DMS153 treated with DMSO at 0.1 percent for 48 hours (cell line): Measurements from ENCODE around the gene RCN1.
A peak's percentile ranks its signal among the peaks of the same experiment; 100 is the strongest.
"Not testable (repeated sequence)": the region's sequence is repeated elsewhere in the genome, so short reads cannot be mapped to it uniquely, and the experiment has no call there.

Experiments used
- DNase-seq: peaks from one replicate; lab custom pipeline; 2025; ENCODE audit not compliant: unreplicated experiment; lab: John Stamatoyannopoulos, UW

RCN1 gene

DNA sequence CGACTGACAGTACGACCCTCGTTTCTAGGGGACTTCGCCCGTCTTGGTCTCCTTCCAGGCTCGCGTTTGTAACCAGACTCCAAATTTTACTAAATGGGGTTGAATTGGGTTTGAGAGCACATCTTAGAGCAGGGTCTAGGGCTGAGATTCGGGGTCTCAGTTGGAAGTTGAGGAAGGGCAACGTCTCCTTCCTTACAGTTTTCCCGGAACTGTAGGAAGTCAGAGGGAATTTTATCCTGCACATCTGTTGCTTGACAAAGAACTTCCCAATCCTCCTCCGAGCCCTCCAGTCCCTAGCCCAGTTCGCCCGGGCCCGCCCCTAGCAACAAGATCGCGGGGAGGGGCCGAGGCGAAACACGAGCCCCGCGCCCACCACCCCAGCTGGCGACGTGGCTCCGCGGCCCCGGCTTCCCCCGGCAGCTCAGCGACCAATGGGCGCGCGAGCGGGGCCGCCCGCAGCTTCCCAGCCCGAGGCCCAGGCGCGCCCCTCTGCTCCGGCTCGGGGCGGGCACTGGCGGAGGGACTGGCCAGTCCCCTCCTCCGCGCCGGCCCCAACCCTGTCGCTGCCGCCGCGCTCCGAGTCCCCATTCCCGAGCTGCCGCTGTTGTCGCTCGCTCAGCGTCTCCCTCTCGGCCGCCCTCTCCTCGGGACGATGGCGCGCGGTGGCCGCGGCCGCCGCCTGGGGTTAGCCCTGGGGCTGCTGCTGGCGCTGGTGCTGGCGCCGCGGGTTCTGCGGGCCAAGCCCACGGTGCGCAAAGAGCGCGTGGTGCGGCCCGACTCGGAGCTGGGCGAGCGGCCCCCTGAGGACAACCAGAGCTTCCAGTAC, at the start of gene RCN1:
TSS of gene RCN1 (plus strand) at position 530 of the 826 bp plus-strand sequence. CDS start at position 653, 123 bp downstream.
- peak; percentile 13 for DNase-seq

DNA sequence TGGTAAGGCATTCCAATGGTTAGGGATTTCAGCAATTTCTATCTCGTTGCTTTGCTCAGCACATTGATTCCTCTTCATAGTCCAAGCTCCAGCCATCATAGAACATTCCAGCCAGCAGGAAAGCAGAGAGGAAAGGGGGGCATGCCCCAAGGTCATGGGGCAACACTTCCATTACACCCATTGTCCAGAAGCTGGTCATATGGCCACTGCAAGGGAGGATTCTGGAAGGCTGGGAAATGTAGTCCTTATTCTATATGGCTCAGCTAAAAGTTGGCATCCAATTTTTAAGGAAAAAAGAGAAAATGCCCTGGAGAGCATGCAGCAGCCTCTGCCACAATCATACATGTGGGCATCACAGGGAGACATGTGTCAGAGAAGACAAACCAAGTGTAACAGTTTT, 47.1 kb upstream of the RCN1 start:
- no peak for DNase-seq

DNA sequence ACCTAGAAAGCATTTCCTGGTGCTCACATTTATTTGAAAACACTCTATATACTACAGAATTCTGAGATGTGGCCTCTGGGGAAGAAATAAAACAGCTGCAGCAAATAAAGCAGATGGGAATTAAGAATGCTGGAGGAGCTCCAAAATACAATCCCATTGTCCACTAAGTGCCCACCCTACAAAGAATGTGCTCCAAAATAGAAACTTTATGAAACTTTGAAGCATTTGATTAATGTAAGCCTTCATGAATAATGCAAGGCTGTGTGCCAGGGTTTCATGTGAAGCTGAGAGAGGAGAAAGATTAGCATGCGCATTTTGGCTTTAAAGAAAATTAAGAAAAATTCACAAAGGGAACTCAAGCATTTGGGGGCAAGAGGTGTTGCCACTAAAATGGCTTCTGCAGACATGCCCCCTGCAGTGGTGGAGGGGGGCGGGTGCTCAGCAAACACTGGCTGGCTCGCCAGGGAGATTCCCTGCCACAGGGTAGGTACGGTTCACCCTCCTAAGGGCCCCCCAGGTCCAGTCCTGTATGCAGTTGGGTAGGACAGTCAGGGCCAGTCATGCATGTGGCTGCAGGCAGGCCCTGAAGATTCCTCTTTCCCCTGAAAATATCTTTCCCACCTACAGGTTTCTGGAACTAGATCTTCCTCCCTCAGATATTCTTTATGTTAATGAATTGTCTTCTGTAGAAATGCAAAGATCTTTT, 46.6 kb upstream of the RCN1 start:
- no peak for DNase-seq

DNA sequence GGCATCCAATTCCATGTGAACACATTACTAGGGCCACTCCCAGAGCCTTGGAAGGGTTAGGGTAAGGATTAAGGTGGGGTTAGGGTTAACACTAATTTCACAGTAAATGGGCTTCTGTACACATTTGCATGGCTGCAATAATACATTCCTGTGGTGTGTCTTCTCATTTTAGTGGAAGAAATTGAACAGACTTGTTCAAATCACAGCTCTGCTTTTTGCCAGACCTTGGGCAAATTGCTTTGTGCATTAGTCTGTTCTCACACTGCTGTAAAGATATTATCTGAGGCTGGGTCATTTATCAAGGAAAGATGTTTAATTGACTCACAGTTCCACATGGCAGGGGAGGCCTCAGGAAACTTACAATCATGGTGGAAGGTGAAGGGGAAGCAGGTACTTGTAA, 45.4 kb upstream of the RCN1 start:
- DNase-seq, result no peak

DNA sequence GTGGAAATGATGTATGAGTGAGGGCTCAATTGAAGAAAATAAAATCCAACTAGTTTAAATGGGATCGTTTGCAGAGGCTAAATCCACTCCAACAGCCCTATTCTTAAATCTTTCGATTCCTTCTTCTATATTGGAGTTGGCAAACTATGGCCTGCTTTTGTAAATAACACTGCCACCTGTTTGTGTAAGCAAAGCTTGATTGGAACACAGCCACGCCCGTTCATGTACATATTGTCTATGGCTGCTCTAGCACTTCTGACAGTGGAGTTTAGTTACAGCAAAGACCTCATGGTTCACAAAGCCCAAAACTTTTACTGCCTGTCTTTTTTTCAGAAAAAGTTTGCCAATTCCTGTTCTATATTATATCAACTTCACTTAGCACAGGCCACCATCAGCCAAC, 40.6 kb upstream of the RCN1 start:
- DNase-seq, result no peak

DNA sequence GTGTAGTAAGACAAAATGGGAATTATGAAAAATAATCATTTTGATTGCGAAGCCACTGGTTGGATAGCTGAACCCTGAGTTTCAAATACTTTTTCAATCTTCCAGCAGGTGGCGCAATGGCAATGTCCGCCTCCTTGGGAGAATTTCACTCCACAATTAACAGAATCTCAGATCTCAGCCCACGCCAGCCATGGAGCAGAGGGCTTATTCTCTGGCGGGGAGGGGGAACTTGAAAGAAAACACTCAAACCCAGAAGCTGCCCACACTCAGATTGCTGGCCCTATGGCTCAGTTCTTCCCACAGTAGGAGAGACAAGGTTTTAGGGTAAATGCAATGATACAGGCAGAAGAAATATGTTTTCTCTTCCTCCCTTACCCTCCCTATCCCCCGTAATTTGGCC, 38.7 kb upstream of the RCN1 start:
- DNase-seq, result peak; percentile 10

DNA sequence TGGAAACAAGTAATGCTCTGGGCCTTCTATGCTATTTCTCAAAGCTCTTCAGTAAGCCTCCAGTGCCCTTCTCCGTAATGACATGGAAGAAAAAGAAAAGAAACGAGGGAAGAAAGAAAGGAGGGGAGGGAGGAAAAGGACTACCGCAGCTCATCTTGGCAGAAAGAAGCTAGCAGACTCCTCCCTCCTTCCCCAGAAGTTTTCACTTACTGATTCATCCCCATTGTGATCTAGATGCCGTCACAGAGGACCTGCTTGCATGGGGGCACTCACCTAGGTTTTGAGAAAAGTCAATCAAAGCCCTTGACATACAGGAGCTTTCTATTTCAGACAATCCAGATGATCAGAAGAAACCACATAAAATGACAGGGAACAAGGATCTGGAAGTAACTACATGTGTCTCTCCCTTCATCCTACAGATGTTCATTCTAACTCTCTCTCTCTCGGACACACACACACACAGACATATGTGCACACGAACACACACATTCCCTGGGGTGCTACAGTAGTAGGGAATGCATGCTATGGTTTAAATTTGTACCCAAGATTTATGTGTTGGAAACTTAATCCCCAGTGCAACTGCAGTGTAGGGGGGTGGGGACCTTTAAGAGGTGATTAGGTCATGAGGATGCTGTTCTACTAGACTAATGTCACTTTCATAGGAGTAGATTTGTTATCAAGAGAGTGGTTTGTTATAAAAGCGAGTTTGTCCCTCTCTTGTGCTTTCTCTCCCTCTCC, 37.6 kb upstream of the RCN1 start:
- no peak for DNase-seq

DNA sequence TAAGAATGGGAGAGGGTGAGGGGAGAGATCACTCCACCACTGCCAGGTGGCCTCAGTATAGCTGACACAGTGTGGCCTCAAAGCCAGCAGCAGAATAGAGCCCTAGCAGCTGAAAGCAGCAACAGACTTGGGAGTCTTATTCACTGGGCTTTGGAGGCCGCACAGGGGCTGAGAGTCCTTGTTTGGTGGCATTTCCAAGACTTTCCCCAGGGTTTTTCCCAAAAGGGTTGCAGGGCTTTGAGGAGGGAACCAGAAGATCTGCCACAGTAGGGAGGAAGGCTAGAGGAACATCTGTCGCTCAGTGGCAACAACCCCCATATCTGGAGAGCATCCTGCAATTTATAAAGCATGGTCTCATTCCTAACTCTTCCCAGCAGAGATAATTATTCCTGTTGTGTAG, 35.0 kb upstream of the RCN1 start:
- no peak for DNase-seq

DNA sequence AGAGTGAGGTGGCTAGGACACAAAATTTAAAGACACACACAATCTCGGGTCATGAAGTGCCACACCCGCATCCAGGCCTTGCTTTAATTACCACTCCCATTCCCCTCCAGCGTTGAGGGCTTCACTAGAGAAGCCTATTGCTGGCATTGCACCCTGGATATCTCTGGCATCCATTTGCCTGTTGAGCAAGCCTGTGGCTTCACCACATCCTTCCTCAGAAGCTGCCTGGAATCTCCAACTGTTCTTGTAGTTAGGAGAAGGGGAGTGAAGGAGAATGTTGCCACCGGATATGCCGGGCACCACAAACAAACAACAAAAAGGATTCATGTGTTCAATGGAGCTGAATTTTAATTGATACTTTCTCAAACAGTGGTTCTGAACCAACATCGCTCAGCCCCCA, 34.4 kb upstream of the RCN1 start:
- DNase-seq, result no peak

DNA sequence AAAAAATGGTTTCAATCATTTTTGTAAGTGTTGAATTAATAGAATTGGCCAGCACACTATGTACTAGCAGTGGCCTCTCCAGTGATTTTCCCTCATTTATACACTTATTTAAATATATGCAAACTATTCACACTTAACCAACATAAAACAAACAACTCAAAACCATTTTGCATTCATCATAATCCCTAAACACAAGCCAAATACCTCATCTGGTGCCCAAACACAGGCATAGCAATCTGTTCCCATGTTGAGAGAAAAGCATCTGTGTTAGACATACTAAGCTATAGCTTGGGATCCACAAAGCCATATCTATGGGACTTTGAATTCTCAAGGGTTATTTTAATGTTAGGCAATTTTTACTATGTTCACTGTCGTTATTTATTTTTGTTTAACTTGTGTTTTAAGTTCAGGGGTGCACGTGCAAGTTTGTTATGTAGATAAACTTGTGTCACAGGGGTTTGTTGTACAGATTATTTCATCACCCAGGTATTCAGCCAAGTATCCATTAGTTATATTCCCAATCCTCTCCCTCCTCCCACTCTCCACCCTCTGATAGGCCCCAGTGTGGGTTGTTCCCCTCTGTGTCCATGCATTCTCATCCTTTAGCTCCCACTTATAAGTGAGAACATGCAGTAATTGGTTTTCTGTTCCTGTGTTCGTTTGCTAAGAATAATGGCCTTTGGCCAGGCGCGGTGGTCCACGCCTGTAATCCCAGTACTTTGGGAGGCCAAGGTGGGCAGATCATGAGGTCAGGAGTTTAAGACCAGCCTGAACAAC, 31.0 kb upstream of the RCN1 start:
- no peak for DNase-seq

DNA sequence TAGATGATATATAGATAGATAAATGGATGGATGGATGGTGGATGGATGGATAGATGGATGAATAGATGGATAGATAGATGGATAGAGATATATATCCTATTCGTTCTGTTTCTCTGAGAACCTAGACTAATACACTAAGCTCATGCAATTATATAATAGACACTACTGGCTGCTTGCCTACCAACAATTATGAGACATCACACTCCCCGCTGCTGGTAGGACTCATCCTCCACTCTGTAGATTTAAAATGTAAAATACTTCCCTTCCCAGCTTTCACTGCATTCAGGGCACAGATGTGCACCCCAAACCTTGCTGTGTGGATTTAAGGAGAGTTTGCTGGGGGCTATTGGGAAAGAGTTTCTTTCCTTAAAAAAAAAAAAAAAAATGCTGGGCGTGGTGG, 28.3 kb upstream of the RCN1 start:
- no peak for DNase-seq

DNA sequence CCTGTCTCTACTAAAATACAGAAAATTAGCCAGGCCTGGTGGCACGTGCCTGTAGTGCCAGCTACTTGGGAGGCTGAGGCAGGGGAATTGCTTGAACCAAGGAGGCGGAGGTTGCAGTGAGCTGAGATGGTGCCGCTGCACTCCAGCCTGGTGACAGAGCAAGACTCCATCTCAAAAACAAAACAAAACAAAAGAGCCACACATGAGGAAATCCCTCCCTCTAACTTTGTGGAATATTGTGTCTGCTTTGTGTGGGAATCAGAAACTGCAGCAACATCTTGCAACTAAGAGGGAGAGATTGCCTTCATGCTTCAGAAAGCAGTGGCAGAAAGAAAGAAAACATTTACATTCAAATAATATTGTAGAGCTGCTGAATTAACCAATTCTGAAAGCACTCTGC, 27.8 kb upstream of the RCN1 start:
- DNase-seq, result not testable (repeated sequence)

DNA sequence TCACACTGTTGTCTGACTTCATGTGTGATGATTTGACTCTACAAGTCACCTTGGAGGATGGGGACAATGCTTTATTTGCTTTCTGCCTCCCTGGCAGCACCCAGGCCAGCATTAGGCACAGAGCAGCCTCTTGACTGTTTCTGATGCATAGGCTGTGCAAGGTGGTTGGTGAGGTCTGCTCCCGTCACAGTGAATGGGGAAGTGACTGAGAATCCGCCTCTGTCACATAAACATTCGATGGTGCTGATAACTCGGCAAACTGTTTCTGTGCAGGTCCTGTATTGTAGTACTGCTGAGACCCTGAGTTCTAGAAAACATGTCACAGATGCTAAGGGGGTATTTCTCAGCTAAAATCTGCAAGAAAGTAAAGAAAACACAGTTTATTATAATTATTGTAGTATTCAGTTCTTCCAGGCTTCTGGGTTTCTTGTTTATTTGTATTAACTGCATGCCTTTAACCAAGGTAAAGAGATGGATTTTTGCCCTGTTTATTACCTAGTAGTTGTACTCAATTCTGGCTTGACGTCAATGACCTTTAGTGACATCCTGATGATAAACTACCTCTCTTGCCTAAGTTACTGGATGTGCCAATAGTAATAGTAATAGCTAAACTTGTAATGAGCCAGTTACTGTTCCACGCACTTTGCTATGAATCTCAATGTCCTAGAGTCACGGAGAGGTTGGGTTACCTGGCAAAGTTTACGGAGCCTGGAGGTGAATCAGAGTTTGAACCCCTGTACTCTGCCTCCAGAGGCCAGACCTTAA, 24.8 kb upstream of the RCN1 start:
- no peak for DNase-seq

DNA sequence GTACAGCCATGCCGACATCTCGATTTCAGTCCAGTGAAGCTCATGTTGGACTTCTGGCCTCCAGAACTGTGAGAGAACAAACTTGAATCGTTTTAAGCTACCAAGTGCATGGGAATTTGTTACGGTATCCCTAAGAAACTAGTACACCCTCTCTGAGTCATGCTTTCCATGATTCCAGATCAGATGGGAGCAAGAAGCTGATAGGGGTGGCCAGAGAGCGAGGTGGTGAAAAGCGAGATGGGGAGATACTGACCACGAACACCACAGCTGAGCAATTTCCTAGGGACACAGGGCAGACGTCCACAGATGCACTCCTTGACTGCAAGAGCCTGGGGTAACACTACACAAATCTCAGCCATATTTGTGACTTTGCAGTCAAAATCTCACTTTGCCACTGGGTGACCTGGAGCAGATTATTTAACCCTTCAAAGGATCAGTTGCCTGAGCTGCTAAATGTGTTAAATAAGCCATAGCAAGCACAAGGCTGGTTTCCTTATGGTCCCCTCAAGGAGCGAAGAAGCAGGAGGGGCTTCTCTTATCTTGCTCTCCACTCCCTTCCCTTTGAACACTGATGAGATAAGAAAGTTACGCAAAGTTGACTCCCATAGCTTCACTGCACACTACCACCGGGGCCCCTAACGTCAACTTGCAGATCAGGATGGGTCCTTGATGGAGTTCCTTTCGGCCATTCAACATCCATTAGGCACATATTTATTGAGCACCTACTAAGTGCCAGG, 22.6 kb upstream of the RCN1 start:
- DNase-seq, result no peak

DNA sequence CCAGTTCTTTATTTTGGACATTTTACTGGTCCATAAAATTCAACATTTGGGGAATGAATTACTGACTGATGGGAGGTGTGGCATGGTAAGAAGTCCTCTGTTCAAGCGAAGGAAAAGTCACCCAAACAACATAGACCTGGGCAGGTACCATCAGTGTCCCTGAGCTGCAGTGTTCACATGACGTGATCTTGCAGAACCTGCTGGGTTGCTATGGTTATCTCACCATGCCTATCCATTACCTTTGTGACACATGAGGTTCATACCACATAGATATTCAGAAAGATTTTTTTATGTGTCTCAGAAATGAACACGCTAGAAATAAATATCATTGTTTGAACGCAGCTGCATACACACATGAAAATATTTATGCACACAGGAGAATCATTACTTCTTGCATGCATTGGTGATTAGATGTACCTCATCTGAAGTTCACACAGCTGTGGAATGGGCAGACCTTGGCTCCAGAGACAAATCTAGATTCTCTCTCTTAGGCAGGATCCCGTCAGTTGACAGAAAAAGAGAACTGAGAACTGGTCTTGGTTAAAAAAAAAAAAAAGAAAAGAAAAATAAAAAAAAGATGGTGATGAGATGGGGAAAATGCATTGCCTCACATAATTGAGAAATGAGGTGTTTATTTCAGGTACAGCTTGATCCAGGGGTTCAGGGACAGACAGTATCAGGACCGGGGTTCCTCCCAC, 21.4 kb upstream of the RCN1 start:
- DNase-seq, result no peak

DNA sequence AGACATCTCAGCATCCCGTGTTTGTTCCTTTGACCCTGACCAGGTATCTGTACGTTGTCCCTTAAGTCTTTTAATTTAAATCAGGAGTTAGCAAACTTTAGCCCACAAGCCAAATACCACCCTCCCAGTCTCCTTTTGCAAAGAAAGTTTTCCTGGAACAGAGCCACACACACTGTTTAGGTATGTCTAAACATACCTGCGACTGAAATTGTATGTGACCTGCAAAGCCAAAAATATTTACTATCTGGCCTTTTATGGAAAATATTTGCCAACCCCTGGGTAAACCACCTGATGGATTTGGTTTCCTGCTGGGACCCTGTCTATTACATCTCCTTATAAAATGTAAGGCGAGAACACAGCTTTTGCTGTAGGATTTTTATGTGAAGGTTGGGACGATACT, 20.2 kb upstream of the RCN1 start:
- no peak for DNase-seq

DNA sequence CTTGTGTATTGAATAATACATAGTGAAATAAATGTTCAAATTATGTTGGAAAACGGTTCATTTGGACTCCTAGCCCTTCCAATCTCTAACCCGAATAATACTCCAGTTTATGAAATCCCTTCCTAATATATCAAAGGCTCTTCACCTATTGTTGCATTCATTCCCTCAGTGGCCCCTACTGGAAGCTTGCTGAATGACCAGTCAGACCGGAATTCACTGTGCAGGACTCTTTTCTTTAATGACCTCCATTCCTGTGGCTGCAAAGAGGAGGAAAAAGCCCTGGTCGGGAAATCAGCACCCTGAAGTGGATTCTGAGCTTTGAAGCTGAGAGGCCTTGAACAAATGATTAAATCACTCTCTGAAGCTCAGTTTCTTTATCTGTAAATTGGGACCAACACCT, 19.1 kb upstream of the RCN1 start:
- no peak for DNase-seq

DNA sequence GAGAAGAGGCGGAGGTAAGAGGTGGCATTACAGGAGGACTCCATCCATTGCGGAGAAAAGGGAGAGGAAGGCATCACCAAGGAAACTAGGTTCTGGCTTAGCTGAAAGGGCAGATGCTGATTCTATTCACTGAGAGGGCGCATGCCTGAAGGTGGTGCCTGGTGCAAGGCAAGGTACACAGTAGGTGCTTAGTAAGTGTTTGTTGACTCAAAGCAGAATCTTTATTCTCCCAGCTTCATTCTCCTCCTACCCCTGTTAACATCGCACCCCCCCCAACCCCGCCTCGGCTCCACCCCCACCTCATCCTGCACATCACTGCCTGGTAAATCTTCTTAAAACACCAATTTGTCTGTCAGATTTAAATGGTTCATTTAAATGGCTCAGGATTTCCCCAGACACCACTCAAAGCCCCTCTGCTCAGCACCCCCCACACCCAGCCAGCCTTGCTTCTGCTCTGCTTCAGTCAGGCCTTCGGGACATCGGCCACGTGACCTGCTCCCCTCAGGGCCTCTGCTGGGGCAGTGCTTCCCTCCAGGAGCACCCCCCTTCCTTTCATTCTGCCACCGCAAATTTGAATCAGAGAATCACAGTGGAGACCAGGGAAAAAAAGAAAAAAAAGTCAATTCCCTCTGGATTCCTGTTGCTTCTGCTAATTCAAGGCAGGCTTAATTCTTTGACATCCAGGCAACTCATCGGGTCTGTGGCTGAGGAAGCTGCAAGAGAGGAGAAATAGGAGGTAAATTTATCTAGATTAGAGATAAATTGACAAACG, 17.8 kb upstream of the RCN1 start:
- DNase-seq, result no peak
